OCI-LY3 (cell line): ENCODE results near the gene CD40LG.

Source experiments
- EZH2phosphoT487 ChIP-seq: fragments of 200-600 bp; shearing (Covaris generic); IDR thresholded peaks from 2 replicates; pipeline ENCODE4 v1.6.1; 2018; ENCODE audit warnings: antibody characterized with exemption, mixed run types, low read depth
- TF ChIP-seq, protein P1 (sequence below): fragments of 200-600, 300-600 bp; sonication (generic); IDR thresholded peaks from 2 replicates; pipeline ENCODE4 v1.5.1; 2014; ENCODE audit warnings: antibody characterized with exemption, low read length, low read depth

- no peak for TF ChIP-seq EZH2phosphoT487
- TF ChIP-seq, protein P1, sequence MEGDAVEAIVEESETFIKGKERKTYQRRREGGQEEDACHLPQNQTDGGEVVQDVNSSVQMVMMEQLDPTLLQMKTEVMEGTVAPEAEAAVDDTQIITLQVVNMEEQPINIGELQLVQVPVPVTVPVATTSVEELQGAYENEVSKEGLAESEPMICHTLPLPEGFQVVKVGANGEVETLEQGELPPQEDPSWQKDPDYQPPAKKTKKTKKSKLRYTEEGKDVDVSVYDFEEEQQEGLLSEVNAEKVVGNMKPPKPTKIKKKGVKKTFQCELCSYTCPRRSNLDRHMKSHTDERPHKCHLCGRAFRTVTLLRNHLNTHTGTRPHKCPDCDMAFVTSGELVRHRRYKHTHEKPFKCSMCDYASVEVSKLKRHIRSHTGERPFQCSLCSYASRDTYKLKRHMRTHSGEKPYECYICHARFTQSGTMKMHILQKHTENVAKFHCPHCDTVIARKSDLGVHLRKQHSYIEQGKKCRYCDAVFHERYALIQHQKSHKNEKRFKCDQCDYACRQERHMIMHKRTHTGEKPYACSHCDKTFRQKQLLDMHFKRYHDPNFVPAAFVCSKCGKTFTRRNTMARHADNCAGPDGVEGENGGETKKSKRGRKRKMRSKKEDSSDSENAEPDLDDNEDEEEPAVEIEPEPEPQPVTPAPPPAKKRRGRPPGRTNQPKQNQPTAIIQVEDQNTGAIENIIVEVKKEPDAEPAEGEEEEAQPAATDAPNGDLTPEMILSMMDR, result peak; percentile 68
Observed at GRCh38 chrX:136708348-136708747, 60.4 kb downstream of the CD40LG start.
